H1 (cell line): ENCODE results near the gene STXBP4. TPM values are rescaled to one million over a fixed set of nuclear protein-coding genes. Genes with fewer than 3 reads are reported as not detected.

Source experiments
- HDAC2 ChIP-seq, 2 experiments: fragments of 300-600 bp in 1 of 2; sonication (generic) in 1 of 2; IDR thresholded peaks; 2 replicates each; pipeline ENCODE4 v1.6.1; 2011 to 2012; ENCODE audit warnings: low read depth in 2 of 2, low read length in 2 of 2, mild to moderate bottlenecking in 2 of 2, moderate library complexity in 2 of 2, borderline replicate concordance in 1 of 2, inconsistent platforms in 1 of 2
- JUN ChIP-seq: IDR thresholded peaks from 2 replicates; pipeline ENCODE4 v1.6.1; 2011; ENCODE audit warnings: low read depth, mild to moderate bottlenecking, improper control_type of control experiment, low read length
- KDM4A ChIP-seq: IDR thresholded peaks from one replicate; pipeline ENCODE4 v1.7.1; 2012; ENCODE audit warnings: low read depth, mild to moderate bottlenecking, moderate library complexity, low read length, inconsistent platforms; ENCODE audit not compliant: severe bottlenecking
- MAFK ChIP-seq: IDR thresholded peaks from 2 replicates; pipeline ENCODE4 v1.6.1; 2012; ENCODE audit warnings: low read depth, mild to moderate bottlenecking, improper control_type of control experiment, low read length
- SIN3A ChIP-seq, 2 experiments: IDR thresholded peaks in 1 of 2; conservative IDR thresholded peaks in 1 of 2; 2 replicates each; pipeline ENCODE4 v1.6.1; 2011 to 2012; ENCODE audit warnings: low read length in 2 of 2, improper control_type of control experiment in 1 of 2, low read depth in 1 of 2, mild to moderate bottlenecking in 1 of 2
- SUZ12 ChIP-seq: fragments of 200-600 bp; sonication (generic); IDR thresholded peaks from 2 replicates; pipeline ENCODE4 v1.6.1; 2012; ENCODE audit warnings: mild to moderate bottlenecking, inconsistent platforms, low read length, moderate library complexity, mixed read lengths
- TEAD4 ChIP-seq: IDR thresholded peaks from 2 replicates; pipeline ENCODE4 v1.6.1; 2012; ENCODE audit warnings: low read depth, low read length, inconsistent platforms, mixed read lengths
- polyA plus RNA-seq, 7 experiments: library from polyadenylated mRNA; depleted of rRNA in 3 of 7; stranded (reverse) in 5 of 7; unstranded in 2 of 7; fragments of >200 nt in 5 of 7; fragments of 200-250 nt in 2 of 7; gene quantifications; 1 replicate in 5 of 7; 2 replicates in 1 of 7; 4 replicates in 1 of 7; pipeline versions ENCODE4 v1.2.1 to v1.2.3, GENCODE V29; 2011 to 2013; ENCODE audit warnings: missing spikeins in 2 of 7, mixed read lengths in 2 of 7
- total RNA-seq: library from RNA; stranded (reverse); fragmentation: NEBNext Ultra II Directional; extraction: Animal tissue kit (Norgen Biotek cat#: 25700); gene quantifications from 2 replicates; pipeline ENCODE4 v1.2.1, GENCODE V29; 2021
- TF ChIP-seq, protein P1 (sequence below): fragments of 300-600 bp; sonication (generic); IDR thresholded peaks from 2 replicates; pipeline ENCODE4 v1.7.1; 2012; ENCODE audit warnings: low read length, moderate library complexity, mild to moderate bottlenecking, inconsistent platforms; ENCODE audit not compliant: insufficient replicate concordance
- TF ChIP-seq, protein P2 (sequence below): IDR thresholded peaks from 2 replicates; pipeline ENCODE4 v1.6.1; 2011; ENCODE audit warnings: low read depth, mild to moderate bottlenecking, low read length; ENCODE audit not compliant: insufficient read depth

STXBP4 gene
- total and polyA plus RNA-seq, 2 of the 8 experiments (the other 6 are each of a cell fraction or from before 2014, with no cell fraction given): 3.2 to 18.5 TPM

DNA sequence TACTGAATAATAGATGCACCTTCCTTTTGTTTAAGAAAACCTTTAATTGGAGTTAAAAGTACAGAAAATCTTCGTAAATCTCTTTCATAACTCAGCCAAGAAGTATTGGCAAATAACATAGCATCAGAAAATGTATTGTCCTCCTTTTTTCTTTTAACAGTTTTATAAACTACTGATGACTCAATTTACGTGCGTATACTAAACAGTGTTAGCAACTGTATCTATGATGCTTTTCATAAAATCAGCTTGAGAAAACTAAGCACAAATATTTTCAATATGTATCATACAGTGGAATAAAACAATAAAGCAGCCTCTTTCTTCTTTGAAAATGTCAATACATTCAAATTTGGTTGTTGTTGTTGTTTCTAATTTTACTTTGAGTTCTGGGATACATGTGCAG lies 88.6 kb downstream of the STXBP4 start (continued):
- TF ChIP-seq HDAC2 (IDR thresholded peaks at IDR 0.05; ENCODE audit: borderline replicate concordance in 1 of 2, low read depth in 2 of 2, low read length in 2 of 2) (no peak), MAFK (no peak), KDM4A (no peak), TEAD4 (no peak), JUN (no peak), SIN3A (conservative IDR thresholded peaks at IDR 0.05 in 1 of 2, IDR thresholded peaks at IDR 0.05 in 1 of 2; ENCODE audit: low read depth in 1 of 2, low read length in 2 of 2) (no peak), SUZ12 (no peak)
- TF ChIP-seq, protein P1, sequence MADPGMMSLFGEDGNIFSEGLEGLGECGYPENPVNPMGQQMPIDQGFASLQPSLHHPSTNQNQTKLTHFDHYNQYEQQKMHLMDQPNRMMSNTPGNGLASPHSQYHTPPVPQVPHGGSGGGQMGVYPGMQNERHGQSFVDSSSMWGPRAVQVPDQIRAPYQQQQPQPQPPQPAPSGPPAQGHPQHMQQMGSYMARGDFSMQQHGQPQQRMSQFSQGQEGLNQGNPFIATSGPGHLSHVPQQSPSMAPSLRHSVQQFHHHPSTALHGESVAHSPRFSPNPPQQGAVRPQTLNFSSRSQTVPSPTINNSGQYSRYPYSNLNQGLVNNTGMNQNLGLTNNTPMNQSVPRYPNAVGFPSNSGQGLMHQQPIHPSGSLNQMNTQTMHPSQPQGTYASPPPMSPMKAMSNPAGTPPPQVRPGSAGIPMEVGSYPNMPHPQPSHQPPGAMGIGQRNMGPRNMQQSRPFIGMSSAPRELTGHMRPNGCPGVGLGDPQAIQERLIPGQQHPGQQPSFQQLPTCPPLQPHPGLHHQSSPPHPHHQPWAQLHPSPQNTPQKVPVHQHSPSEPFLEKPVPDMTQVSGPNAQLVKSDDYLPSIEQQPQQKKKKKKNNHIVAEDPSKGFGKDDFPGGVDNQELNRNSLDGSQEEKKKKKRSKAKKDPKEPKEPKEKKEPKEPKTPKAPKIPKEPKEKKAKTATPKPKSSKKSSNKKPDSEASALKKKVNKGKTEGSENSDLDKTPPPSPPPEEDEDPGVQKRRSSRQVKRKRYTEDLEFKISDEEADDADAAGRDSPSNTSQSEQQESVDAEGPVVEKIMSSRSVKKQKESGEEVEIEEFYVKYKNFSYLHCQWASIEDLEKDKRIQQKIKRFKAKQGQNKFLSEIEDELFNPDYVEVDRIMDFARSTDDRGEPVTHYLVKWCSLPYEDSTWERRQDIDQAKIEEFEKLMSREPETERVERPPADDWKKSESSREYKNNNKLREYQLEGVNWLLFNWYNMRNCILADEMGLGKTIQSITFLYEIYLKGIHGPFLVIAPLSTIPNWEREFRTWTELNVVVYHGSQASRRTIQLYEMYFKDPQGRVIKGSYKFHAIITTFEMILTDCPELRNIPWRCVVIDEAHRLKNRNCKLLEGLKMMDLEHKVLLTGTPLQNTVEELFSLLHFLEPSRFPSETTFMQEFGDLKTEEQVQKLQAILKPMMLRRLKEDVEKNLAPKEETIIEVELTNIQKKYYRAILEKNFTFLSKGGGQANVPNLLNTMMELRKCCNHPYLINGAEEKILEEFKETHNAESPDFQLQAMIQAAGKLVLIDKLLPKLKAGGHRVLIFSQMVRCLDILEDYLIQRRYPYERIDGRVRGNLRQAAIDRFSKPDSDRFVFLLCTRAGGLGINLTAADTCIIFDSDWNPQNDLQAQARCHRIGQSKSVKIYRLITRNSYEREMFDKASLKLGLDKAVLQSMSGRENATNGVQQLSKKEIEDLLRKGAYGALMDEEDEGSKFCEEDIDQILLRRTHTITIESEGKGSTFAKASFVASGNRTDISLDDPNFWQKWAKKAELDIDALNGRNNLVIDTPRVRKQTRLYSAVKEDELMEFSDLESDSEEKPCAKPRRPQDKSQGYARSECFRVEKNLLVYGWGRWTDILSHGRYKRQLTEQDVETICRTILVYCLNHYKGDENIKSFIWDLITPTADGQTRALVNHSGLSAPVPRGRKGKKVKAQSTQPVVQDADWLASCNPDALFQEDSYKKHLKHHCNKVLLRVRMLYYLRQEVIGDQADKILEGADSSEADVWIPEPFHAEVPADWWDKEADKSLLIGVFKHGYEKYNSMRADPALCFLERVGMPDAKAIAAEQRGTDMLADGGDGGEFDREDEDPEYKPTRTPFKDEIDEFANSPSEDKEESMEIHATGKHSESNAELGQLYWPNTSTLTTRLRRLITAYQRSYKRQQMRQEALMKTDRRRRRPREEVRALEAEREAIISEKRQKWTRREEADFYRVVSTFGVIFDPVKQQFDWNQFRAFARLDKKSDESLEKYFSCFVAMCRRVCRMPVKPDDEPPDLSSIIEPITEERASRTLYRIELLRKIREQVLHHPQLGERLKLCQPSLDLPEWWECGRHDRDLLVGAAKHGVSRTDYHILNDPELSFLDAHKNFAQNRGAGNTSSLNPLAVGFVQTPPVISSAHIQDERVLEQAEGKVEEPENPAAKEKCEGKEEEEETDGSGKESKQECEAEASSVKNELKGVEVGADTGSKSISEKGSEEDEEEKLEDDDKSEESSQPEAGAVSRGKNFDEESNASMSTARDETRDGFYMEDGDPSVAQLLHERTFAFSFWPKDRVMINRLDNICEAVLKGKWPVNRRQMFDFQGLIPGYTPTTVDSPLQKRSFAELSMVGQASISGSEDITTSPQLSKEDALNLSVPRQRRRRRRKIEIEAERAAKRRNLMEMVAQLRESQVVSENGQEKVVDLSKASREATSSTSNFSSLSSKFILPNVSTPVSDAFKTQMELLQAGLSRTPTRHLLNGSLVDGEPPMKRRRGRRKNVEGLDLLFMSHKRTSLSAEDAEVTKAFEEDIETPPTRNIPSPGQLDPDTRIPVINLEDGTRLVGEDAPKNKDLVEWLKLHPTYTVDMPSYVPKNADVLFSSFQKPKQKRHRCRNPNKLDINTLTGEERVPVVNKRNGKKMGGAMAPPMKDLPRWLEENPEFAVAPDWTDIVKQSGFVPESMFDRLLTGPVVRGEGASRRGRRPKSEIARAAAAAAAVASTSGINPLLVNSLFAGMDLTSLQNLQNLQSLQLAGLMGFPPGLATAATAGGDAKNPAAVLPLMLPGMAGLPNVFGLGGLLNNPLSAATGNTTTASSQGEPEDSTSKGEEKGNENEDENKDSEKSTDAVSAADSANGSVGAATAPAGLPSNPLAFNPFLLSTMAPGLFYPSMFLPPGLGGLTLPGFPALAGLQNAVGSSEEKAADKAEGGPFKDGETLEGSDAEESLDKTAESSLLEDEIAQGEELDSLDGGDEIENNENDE: no peak
- TF ChIP-seq, protein P2, sequence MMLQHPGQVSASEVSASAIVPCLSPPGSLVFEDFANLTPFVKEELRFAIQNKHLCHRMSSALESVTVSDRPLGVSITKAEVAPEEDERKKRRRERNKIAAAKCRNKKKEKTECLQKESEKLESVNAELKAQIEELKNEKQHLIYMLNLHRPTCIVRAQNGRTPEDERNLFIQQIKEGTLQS: no peak
